HTERT RPE-1 (cell line): Measurements from ENCODE around the gene C2orf78.
"Not testable (repeated sequence)": the region's sequence is repeated elsewhere in the genome, so short reads cannot be mapped to it uniquely, and the experiment has no call there.

ENCODE experiments used
- in situ Hi-C: fragments of 300-500 bp; cut with MboI; formaldehyde crosslinking; loops from 4 replicates; pipeline ENCODE4 v1.14.3; 2020; ENCODE audit warnings: low sequenced_read_pairs

The C2orf78 gene, protein sequence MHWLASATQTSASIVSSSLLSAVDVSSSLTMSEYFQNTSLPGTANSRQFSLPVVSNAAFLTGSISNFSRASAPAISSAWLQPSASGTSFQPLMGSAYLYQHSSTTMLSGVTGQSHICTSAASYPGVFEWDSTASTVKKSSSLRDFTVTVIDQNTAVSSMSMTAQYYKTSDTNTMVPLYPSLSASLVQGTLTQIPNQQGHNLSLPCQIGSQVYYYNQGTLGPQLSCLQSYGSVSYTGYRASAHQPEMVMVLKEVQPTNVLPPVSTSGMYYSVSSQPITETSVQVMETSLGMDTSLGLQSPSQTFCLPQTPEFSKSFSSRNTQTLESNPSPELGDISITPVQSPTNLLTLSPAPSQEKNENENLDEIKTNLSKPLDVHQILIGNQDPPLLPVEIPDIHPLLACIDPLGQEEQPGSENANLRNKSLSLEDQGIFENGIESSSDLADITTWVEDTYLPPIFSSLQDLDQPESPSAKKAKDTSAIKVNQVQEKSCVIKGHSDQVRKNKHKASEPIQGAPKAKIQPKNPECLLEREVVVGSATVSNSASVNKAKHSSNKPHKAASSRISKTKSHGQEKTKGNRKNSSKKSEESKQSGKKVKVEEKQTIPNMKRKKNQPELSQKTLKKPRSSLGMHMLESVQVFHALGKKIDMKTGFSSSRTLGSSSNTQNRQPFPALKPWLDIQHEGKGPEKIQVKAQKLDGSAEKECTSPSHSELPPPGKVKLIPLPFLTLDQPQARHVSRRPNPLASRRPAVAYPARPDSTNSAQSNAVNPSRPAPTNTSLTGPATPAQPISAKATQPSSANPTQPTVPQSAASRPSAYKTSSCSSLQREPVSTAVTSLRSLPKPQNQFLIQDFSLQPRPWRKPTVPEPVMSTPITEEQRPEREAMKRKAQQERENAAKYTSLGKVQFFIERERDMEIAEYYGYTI

DNA sequence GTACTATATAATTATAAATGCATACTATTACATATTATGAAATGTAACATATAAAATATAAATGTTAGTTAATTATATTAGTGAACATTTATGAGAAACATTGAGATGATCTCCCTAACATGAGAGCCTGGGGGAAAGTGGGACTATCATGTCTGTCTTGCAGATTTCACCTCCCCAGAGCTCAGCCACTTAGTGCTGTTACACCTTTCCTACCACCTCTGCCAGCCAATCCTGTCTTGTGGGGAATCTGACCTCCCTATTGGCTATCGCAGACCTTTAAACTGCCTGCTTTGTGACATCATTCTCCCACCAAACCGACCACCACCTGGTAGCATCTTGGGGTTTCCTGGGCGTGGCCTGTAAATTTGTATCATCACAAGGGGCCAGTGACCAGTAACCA, at the start of gene C2orf78:
C2orf78 (plus strand) TSS at position 301 of the 400 bp plus-strand sequence. CDS start 127 bp downstream, outside the sequence.
- in situ Hi-C loops, result not testable (repeated sequence)

DNA sequence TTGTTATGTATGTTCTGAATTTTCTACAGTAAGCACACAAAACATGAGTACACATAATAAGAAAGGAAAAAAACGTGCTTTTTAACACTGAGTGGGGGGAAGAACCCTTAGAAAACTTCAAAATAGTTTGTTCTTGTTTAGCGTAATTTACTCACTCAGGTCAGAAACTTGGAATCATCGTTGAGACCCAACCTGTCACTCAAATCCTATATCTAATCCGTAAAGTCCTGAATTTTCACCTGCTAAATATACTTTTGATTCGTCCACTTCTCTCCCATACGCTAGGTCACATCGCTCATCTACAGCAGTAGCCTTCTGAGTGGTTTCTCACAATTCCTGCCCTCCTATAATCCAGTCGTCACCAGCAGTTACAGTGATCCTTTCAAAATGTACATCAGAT, 47.6 kb upstream of the C2orf78 start:
- in situ Hi-C loops, result no loop called here

DNA sequence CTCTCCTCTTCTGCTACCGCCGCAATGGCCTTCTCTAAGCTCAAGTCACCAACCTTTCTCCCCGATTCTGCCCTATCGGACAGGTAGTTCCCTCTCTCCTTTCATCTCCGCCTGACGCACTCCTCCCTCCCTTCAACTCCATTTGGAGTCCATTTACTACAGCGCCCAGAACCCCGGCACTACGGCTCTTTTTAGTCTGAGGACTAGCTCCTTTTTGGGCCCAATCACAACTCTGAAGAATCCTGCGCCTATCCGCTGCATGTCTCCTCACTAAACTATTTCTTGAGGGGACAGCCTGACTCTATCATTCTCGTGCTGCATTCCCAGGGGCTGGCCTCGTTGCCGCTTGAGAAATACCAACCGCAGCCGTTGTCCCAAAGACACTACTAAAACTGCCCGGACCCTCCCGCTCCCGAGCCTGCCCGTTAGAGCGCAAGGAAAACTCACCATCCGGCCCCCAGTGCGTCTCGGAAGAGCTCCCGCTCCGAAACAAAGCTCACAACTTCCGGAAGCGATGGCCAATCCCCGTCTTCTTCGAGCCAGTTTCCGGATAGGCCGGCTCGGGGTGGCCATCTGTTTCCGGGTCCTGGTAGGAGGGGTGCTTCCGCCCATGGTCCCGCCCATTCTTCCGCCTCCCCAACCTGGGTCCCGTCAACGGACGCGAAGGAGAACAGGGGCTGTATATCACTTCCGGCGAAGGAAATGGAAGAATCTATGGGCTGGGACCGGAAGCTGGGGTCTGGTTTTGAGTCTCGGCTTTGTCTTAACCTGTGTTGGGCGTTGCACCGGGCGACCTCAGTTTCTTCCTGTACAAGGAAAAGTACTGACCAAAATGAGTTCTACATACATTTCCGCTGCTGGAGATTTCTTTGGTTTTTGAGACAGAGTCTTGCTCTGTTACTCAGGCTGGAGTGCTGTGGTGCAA, 46.9 kb upstream of the C2orf78 start, which contains the start of gene TPRKB:
TPRKB (minus strand) TSS at position 491 of the 925 bp plus-strand sequence. CDS start 2,776 bp downstream, outside the sequence.
- in situ Hi-C loops, result no loop called here

DNA sequence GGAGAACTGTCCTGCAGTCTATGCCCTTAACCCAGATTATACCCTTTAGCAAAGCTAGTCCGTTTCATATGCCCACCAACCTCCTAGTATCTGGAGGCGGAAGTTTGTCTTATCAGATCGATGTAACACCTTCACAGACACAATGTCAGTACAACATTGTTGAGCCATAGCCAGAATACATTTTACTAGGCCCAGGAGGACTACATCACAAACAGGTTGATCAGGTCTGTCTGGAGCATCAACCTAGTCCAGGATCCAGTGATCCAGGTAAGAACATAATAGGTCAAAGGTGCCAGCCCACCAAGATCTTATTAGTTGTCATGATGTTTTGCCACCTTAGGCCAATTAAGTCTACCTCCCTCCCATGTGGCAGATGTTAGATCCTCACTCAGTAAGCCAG, 44.9 kb upstream of the C2orf78 start:
- in situ Hi-C loops, result no loop called here

DNA sequence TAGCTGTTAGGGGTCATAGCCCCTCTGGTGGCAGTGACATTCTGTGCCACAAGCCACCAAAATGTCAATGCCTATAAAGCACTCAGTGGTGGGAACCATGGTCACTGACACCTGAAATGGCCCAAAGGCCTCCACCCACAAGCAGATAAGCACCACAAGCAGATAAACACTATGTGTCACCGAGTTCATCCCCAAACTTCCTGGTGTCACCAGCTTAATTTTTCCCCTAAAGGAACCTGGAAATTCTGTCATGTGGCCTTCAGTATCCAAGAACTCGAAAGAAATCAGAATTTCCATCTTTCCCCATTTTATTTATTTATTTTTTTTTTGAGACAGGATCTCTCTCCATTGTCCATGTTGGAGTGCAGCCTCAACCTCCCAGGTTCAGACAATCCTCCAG, 43.2 kb upstream of the C2orf78 start:
- in situ Hi-C loops, result no loop called here

DNA sequence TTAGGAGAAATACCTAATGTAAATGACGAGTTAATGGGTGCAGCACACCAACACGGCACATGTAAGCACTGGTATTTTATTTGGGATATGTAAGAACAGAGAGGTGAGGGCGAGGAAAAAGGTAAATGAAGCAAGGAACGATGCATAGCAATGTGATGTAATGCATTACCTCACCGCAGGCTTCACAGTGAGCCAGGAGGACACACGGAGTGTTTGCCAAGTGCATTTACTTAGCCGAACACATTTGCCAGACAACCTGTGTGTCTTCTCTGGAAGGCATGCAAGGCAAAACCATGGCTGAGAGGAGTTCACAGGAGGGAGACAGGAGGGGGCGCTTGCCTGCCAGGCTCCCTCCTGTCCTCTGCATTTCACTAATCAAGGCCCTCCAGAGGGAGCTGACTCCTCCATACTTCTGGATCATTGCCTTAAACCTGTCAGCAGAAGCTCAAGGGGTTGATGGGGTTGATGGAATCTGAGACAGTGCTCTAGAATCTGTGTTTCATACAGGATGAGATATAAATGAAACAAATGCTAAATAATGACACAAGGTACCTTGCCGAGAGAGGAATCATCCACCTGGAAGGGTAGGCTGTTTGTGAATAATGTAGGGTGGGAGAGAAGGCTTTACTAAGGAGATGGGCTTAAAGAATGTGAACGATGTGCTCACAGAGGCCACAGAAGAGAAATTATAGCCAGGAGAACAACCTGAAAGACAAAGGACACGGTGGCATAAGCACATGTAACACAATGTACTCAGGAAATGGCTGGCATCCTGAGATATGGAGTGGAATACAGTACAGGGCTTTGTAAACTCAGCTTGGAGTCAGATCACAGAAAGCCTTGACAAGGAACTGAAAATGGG, 37.7 kb upstream of the C2orf78 start:
- in situ Hi-C loops, result no loop called here

DNA sequence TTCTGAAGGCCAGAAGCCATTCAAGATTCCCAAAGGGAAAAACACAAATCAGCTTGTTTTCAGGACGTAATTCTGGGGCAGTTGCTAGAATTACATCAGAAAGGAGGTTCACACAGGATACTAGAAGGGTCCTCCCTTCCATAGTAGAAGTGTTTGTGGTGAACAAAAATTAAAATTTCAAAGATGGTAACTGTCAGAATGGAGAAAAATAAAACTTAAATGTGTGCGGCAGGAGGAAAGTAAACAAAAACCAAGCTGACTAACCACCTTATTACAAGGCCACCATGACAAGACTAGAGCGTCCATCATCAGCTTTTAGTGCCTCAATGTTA, 37.1 kb upstream of the C2orf78 start:
- in situ Hi-C loops, result no loop called here

DNA sequence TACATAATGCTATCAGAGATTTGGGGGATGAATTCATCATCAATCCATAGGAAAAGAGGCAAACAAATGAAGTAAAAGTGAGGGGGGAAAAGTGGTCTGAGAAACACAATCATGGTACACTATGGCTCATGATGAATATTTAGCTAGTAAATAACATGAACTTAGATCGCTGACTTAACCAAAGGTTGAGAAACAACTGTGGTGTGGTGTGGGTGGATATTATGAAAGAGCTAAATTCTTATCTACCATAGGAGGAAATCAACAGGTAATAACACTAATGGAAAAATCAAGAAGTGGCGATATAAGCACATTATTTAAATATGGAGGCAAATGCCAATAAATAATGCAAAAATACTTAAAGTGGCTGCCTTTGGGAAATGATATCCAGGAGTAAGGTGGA, 34.7 kb upstream of the C2orf78 start:
- in situ Hi-C loops, result no loop called here

DNA sequence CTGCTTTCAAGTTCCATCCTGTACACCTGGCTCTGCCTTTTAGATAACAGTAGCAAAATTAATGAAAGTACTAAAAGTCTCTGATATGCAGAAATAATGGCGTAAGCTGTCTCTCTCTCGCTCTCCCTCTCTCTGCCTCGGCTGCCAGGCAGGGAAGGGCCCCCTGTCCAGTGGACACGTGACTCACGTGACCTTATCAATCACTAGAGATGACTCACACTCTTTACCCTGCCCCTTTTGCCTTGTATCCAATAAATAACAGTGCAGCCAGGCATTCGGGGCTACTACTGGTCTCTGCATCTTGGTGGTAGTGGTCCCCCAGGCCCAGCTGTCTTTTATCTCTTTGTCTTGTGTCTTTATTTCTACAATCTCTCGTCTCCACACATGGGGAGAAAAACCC, 29.7 kb upstream of the C2orf78 start:
- in situ Hi-C loops, result not testable (repeated sequence)

DNA sequence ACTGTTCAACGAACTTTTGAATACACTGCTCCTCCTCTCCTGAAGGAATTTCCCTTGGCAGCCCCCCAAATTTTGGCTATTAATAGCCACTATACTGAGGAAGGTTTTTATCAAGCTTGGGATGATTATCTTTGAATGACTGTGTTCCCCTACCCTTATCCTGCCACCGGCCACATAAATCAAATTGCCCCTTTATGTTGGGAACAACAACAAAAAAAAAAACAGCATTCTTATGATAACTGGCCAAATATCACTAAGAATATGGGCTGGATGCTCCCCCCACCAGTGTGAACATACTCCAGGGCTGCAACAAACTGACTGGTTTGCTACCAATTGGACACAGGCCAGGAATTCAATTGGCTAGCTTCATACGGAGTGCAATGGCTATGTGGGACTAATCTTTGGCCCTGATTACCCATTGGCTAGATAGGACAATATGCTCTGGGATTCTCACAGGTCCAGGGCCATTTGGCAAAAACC, 24.7 kb upstream of the C2orf78 start:
- in situ Hi-C loops, result no loop called here

DNA sequence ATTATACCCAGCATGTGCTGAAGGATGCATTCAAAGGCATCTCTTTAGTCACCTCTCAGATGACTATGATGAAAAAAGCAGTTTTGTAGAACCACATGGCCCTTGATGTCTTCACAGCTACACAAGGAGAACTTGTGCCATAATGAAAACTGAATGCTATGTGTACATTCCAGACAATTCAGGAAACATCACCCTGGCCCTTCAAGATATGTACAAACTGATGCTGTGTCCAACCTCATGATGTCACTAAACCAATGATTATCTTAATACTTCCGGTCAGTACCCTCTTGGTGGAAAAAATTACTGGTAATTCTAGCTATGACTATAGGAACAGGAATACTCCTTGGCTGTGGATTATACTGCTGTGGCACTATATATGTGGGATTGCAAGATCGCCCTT, 24.1 kb upstream of the C2orf78 start:
- in situ Hi-C loops, result no loop called here

DNA sequence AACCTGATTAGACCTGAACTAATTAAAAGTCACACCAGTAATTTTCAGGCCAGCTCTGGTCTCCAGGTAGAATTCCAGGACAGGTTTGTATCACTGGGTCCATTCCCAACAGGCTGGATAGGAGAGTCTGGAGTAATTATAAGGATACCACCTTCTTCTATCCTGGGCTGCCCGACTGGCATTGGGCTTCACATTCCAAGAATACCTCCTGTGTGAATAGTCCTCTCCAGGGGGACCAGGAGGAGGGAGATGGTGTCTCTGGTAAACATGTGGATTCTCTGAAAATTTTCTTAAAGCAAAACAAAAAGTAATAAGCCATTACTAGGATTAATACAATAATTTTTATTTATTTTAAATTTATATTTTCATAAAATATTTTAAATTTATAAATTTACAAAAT, 21.4 kb upstream of the C2orf78 start:
- in situ Hi-C loops, result no loop called here

DNA sequence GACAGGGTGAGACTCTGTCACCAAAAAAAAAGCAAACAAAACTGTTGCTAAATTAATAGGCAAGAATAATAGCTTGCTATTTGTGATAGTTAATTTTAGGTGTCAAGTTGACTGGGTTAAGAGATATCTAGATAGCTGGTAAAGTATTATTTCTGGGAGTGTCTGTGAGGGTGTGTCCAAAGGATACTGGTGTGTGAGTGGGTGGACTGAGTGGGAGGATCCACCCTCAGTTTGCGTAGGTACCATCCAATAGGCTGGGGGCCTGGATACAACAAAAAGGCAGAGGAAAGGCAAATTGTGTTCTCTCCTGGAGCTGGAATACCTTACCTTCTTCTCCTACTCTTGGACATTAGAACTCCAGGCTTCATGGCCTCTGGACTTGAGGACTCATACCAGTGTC, 19.0 kb upstream of the C2orf78 start:
- in situ Hi-C loops, result no loop called here

DNA sequence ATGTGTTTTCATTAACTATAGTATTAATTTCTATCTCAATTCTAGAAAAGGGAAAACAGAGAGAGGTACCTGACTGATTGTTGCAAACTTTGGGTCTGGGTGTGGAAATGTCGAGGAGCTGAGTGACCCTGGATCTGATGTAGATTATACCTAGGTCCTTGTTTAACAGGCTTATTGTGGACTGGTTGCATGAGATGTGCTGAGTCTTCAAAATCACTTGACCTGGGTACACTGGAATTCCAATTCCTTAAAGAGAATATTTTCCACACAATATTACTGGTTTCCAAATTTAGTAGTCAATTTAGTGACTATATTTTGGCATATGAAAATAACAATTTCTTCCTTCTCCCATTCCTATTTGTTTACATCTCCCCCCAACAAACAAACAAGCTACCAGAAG, 17.6 kb upstream of the C2orf78 start:
- in situ Hi-C loops, result no loop called here

DNA sequence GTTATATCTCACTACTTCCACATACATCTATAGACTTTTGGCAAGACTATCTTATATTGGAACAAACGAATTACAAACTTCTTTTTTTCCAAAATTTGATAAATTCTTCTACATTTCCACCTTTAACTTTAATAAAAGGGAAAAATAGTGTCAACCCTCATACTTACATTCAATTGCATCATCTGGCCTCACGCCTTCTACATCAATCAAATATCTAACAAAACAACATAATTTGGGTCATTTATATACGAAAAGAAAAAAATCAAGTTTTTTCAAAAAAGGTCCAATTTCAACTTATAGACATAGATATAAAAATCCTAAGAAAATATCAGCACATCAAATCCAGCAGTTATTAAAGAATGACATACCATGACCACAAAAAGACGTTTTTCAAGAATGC, 17.0 kb upstream of the C2orf78 start:
- in situ Hi-C loops, result no loop called here

DNA sequence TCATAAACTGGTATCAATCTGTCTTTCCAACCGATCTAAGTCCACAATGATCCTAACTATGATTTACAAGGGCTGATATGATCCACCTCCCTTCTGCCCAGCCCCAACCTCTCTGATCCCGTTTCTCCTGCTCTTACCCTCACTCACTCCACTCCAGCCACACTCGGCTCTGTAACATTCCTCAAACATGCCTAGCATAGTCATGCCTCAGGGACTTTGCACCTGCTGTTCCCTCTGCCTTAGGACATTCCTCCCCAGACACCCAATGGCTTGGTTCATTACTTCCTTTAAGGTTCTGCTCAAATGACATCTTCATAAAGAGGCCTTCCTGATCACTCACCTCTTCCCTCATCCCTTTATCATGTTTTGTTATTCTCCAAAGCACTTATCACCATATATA, 13.3 kb upstream of the C2orf78 start:
- in situ Hi-C loops, result no loop called here

DNA sequence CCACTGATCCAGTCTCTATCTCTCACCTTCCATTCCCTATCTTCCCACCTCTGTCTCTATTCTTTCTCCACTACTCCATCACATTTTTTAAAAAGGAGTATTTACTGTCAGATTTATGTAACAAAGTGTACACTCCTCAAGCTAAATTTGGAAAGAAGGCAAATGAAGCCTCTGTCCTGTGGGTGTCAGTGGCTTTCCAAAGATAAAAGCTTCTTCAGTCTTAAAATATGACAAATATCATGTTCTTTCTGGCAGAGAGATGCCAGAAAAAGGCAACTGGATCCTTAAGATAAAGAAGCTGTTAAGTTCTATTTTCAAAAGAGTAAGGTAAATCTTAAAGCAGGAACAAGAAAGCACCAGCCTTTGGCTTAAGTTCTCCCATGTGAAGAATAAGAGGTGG, 11.2 kb upstream of the C2orf78 start:
- in situ Hi-C loops, result no loop called here

DNA sequence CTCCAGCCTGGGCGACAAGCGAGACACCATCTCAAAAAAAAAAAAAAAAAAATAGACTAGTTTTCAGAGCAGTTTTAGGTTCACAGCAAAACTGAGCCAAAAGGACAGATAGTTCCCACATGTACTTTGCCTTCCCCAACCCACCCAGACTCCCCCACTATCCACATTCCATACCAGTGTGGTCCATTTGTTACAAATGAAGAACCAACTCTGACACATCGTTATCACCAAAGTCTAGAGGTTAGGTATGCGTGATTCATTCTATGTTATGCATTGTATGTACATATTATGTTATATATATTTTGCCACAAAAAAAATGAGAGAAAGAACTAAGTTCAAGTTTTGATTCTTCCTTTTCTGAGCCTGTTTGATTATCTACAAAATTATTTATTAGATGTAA, 7.6 kb upstream of the C2orf78 start:
- in situ Hi-C loops, result no loop called here

DNA sequence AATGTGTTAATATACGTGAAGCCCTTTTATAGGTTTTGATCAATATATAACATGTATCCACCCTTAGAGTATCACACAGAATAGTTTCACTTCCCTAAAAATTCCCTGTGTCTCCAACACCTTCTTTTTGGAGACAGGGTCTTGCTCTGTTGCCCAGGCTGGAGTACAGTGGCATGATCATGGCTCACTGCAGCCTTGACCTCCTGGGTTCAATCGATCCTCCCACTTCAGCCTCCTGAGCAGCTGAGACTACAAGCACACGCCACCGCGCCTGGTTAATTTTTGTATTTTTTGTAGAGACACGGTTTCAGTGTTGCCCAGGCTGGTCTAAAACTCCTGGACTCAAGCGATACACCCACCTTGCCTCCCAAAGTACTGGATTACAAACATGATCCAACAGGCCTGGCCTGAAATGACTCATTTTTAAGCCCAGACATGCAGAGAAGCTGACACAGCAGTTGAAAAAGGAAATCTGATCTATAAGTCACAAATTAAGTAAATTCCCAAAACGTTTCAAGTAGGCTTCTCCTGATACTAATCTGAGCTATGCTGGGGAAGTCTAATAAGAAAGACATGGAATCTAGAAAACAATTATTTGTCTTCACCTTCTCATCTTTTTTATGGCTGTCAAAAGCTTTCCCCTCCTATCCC, 7.0 kb upstream of the C2orf78 start:
- in situ Hi-C loops, result no loop called here
